Endothelial cell of umbilical vein (primary cell): ENCODE measurements around the gene CTBS. TPM values are rescaled to one million over a fixed set of nuclear protein-coding genes. Genes with fewer than 3 reads are reported as not detected.
A peak's percentile ranks its signal among the peaks of the same experiment; 100 is the strongest.

Experiments used
- BruUV-seq: library from RNA; stranded (reverse); fragments of 400-500 nt; replicated peaks from 2 replicates; lab custom pipeline; 2021; lab: Mats Ljungman, UMichigan
- CTCF ChIA-PET: fragments of 300-600, 350-600 bp; sonication (Branson Sonifier 250); formaldehyde crosslinking; loops from one replicate; lab custom pipeline; 2021; ENCODE audit warnings: antibody characterized with exemption, inconsistent platforms; lab: Charles Lee
- POLR2A ChIA-PET: fragments of 300-600, 350-600 bp; sonication (Branson Sonifier 250); formaldehyde crosslinking; loops from one replicate; lab custom pipeline; 2021; ENCODE audit warnings: antibody characterized with exemption, inconsistent platforms; lab: Charles Lee
- DNase-seq: peaks from one replicate; pipeline ENCODE4 v3.0.0-alpha.2; 2011; ENCODE audit warnings: low read depth, low spot score
- FAIRE-seq: peaks from 2 replicates; lab custom pipeline; 2011; peaks lifted over from hg19 to GRCh38; lab: Jason Lieb, UNC
- H2AFZ ChIP-seq: 2 replicates; pipeline ENCODE4 v1.6.0; 2012; ENCODE audit warnings: low read depth, low read length, control low read depth, inconsistent platforms
- H3K27ac ChIP-seq: 2 replicates; pipeline ENCODE4 v1.5.1; 2011; ENCODE audit warnings: low read depth, mild to moderate bottlenecking, control low read depth, low read length, moderate library complexity; ENCODE audit not compliant: insufficient read depth
- H3K27me3 ChIP-seq, 2 experiments: 2 replicates each; pipeline versions ENCODE4 v1.6.0 to v1.6.1; 2011; ENCODE audit warnings: low read length in 2 of 2, mixed read lengths in 1 of 2; ENCODE audit not compliant: control insufficient read depth in 2 of 2, insufficient read depth in 2 of 2
- H3K36me3 ChIP-seq, 2 experiments: 2 replicates in 1 of 2; 3 replicates in 1 of 2; pipeline ENCODE4 v1.5.1; 2011; ENCODE audit warnings: low read length in 2 of 2, mild to moderate bottlenecking in 1 of 2, moderate library complexity in 1 of 2; ENCODE audit not compliant: control insufficient read depth in 2 of 2, insufficient read depth in 2 of 2; ENCODE audit errors: extremely low read depth in 1 of 2
- H3K4me1 ChIP-seq: 3 replicates; pipeline ENCODE4 v1.5.1; 2011; ENCODE audit warnings: mild to moderate bottlenecking, low read length; ENCODE audit not compliant: control insufficient read depth, insufficient read depth; ENCODE audit errors: extremely low read depth
- H3K4me2 ChIP-seq: 2 replicates; pipeline ENCODE4 v1.6.1; 2011; ENCODE audit warnings: low read length, control low read depth, mixed read lengths; ENCODE audit not compliant: insufficient read depth
- H3K4me3 ChIP-seq, 3 experiments: fragments of 200-600 bp in 1 of 3; sonication (generic), shearing (Covaris generic) in 1 of 3; replicated peaks in 1 of 3; 2 replicates each; pipeline ENCODE4 v1.5.1; 2011 to 2016; ENCODE audit warnings: control low read depth in 3 of 3, low read length in 3 of 3, mild to moderate bottlenecking in 2 of 3, inconsistent platforms in 1 of 3, low read depth in 1 of 3, moderate library complexity in 1 of 3; ENCODE audit not compliant: insufficient read depth in 1 of 3
- H3K79me2 ChIP-seq: 2 replicates; pipeline ENCODE4 v1.6.0; 2012; ENCODE audit warnings: low read length, inconsistent platforms; ENCODE audit not compliant: control insufficient read depth, insufficient read depth
- H3K9ac ChIP-seq: replicated peaks from 2 replicates; pipeline ENCODE3; 2011; ENCODE audit warnings: low read length, control low read depth; ENCODE audit not compliant: insufficient read depth; ENCODE audit errors: extremely low read depth
- H3K9me1 ChIP-seq: replicated peaks from 3 replicates; pipeline ENCODE4 v1.6.0; 2011; ENCODE audit warnings: mild to moderate bottlenecking, low read length; ENCODE audit not compliant: control insufficient read depth, insufficient read depth; ENCODE audit errors: extremely low read depth
- H3K9me3 ChIP-seq: replicated peaks from 2 replicates; pipeline ENCODE4 v1.5.1; 2012; ENCODE audit warnings: low read length, inconsistent platforms; ENCODE audit not compliant: control insufficient read depth, insufficient read depth
- H4K20me1 ChIP-seq: replicated peaks from 2 replicates; pipeline ENCODE3; 2011; ENCODE audit warnings: mild to moderate bottlenecking, low read length; ENCODE audit not compliant: control insufficient read depth, insufficient read depth; ENCODE audit errors: extremely low read depth
- EZH2 ChIP-seq: IDR thresholded peaks from 2 replicates; pipeline ENCODE4 v1.6.1; 2012; ENCODE audit warnings: borderline replicate concordance, low read depth, mild to moderate bottlenecking, moderate library complexity, low read length, inconsistent platforms; ENCODE audit not compliant: severe bottlenecking
- FOS ChIP-seq: IDR thresholded peaks from 2 replicates; pipeline ENCODE4 v1.6.1; 2011; ENCODE audit warnings: mild to moderate bottlenecking, low read length, moderate library complexity, borderline replicate concordance; ENCODE audit not compliant: insufficient read depth
- GATA2 ChIP-seq: IDR thresholded peaks from 2 replicates; pipeline ENCODE4 v1.7.0; 2011; ENCODE audit warnings: low read depth, mild to moderate bottlenecking, moderate library complexity, mixed read lengths, low read length; ENCODE audit not compliant: insufficient read length, insufficient read depth
- JUN ChIP-seq: IDR thresholded peaks from 2 replicates; pipeline ENCODE4 v1.6.1; 2011; ENCODE audit warnings: borderline replicate concordance, low read depth; ENCODE audit not compliant: insufficient read length, insufficient read depth
- MYC ChIP-seq: IDR thresholded peaks from one replicate; pipeline ENCODE4 v1.6.1; 2011; ENCODE audit warnings: mild to moderate bottlenecking, low read depth, low read length
- POLR2A ChIP-seq: IDR thresholded peaks from 2 replicates; pipeline ENCODE4 v1.6.1; 2012; ENCODE audit warnings: low read depth, mild to moderate bottlenecking, control low read depth, low read length
- POLR2AphosphoS5 ChIP-seq: IDR thresholded peaks from 2 replicates; pipeline ENCODE4 v1.6.1; 2012; ENCODE audit warnings: low read depth, mild to moderate bottlenecking, control low read depth, low read length, moderate library complexity; ENCODE audit not compliant: insufficient read depth
- dilution Hi-C: fragments of 300-500 bp; cut with MboI; formaldehyde crosslinking; loops from one replicate; pipeline ENCODE4 v1.15.0; 2019; ENCODE audit warnings: low sequenced_read_pairs; ENCODE audit not compliant: extremely low pct_ligation_motif_present
- intact Hi-C: fragments of 100-400 bp; cut with micrococcal nuclease; formaldehyde crosslinking; loops from one replicate; pipeline ENCODE4 v1.10.0; 2022
- polyA plus RNA-seq, 4 experiments: library from polyadenylated mRNA; depleted of rRNA in 3 of 4; stranded (reverse) in 3 of 4; unstranded in 1 of 4; fragments of >200 nt; gene quantifications; 2 replicates each; pipeline versions ENCODE4 v1.2.1 to v1.2.3, GENCODE V29; 2011 to 2012; ENCODE audit warnings: missing spikeins in 1 of 4
- total RNA-seq: library from RNA; stranded (reverse); gene quantifications from 2 replicates; pipeline ENCODE4 v1.2.3, GENCODE V29; 2021
- TF ChIP-seq, protein P1 (sequence below), 2 donors: IDR thresholded peaks; 1 replicate in 1 of 2; 2 replicates in 1 of 2; pipeline ENCODE4 v1.5.1; 2011; ENCODE audit warnings: low read length in 2 of 2, mild to moderate bottlenecking in 2 of 2, moderate library complexity in 2 of 2, control low read depth in 1 of 2, inconsistent platforms in 1 of 2, low read depth in 1 of 2; ENCODE audit not compliant: insufficient read depth in 1 of 2; ENCODE audit errors: extremely low read depth in 1 of 2
- TF ChIP-seq, protein P2 (sequence below): IDR thresholded peaks from 2 replicates; pipeline ENCODE4 v1.6.1; 2011; ENCODE audit not compliant: insufficient read depth, insufficient read length

The CTBS gene
- total and polyA plus RNA-seq, 2 donors (not counting 3 experiments of a cell fraction or from before 2014, with no cell fraction given), result 11.4 to 14.3 TPM

DNA sequence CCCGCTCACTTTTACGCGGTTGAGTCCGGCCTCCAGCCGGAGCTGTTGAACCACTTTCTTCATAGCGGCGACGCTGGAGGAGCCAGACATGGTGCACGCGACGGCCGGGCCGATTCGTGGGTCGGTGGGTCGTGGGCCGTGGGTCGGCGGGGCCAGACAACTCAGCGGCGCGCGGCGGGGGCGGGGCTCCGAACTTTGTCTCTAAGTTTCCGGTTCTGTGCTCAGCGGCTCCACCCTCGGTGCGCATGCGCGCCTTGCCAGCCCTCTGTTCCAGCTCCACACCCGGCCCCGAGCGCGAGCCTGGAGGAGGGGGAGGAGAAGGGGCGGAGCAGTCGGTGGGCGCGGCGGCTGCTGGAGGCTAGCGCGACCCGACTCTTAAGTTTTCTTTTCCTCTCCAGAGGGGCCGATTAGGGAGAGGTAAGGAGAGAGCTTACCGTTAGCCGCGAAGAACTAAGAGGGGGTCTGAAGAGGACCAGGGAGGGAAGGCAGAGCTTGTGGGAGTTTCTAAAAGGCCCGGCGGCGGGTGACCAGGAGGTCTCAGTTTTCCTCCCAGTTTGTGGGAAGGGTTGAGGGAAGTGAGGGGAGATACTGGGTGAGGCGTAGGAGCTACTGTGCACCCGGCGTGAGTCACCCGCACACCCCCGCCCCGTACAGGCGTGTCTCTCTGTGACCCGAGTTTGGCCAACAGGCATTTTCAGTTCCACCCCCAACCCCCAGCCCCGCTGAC lies 68.1 kb downstream of the CTBS start, which contains the start of the genes GNG5 and SPATA1:
Gene GNG5, minus strand, starts transcription at position 580 of the 727 bp plus-strand sequence. Its CDS starts 490 bp downstream, at position 90.
Gene SPATA1, plus strand, starts transcription at position 385 of the 727 bp plus-strand sequence. CDS start 9,974 bp downstream, outside the sequence.
- H3K27me3 ChIP-seq, result no peaks in the 10 kb centered on the region
- BruUV-seq, result no TSS peak
- peak within 1 kb of the TSS; percentile 55 to 89 (median 73) for H3K4me3 ChIP-seq
- H3K36me3 ChIP-seq, result no peaks in the 10 kb centered on the region
- FAIRE-seq (peak; percentile 46), DNase-seq (peak; percentile 97)
- peak within 1 kb of the TSS; percentile 83 for H2AFZ ChIP-seq
- H3K9me1 ChIP-seq, result no peaks in the 10 kb centered on the region
- H3K4me1 ChIP-seq, result peaks cover 25% of the 10 kb centered on the region
- dilution Hi-C loops, result no loop called here
- ChIA-PET CTCF (interaction anchor here (0.7 to 4.4 kb wide), 12 partner anchors 64 to 365 kb away, joined by 3 to 37 read pairs (median 5); partner anchors contain the start of gene CTBS), POLR2A (interaction anchor here (0.5 to 2.2 kb wide), 9 partner anchors 27 to 1202 kb away, joined by 3 to 30 read pairs (median 5); partner anchors contain the start of genes BCL10, CTBS, PRKACB and ZNHIT6)
- H3K9ac ChIP-seq, result peak within 1 kb of the TSS; percentile 93
- TF ChIP-seq MYC, result peak; percentile 42
- peak; percentile 81 for TF ChIP-seq POLR2A
- peak; percentile 48 for TF ChIP-seq JUN
- TF ChIP-seq EZH2, result no peak
- TF ChIP-seq POLR2AphosphoS5, result peak; percentile 90
- TF ChIP-seq GATA2, result no peak
- TF ChIP-seq, protein P1, sequence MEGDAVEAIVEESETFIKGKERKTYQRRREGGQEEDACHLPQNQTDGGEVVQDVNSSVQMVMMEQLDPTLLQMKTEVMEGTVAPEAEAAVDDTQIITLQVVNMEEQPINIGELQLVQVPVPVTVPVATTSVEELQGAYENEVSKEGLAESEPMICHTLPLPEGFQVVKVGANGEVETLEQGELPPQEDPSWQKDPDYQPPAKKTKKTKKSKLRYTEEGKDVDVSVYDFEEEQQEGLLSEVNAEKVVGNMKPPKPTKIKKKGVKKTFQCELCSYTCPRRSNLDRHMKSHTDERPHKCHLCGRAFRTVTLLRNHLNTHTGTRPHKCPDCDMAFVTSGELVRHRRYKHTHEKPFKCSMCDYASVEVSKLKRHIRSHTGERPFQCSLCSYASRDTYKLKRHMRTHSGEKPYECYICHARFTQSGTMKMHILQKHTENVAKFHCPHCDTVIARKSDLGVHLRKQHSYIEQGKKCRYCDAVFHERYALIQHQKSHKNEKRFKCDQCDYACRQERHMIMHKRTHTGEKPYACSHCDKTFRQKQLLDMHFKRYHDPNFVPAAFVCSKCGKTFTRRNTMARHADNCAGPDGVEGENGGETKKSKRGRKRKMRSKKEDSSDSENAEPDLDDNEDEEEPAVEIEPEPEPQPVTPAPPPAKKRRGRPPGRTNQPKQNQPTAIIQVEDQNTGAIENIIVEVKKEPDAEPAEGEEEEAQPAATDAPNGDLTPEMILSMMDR (IDR thresholded peaks at IDR 0.05; ENCODE audit: extremely low read depth in 1 of 2, insufficient read depth in 1 of 2, low read depth in 1 of 2, low read length in 2 of 2), result no peak
- peak; percentile 83 for TF ChIP-seq FOS
- TF ChIP-seq, protein P2, sequence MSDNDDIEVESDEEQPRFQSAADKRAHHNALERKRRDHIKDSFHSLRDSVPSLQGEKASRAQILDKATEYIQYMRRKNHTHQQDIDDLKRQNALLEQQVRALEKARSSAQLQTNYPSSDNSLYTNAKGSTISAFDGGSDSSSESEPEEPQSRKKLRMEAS, result no peak
- intact Hi-C loops, result loop anchor here (1.0 to 10.0 kb wide), 9 partner anchors 27 to 769 kb away; partner anchors contain the start of genes BCL10, PRKACB and RPF1
- H4K20me1 ChIP-seq, result peaks cover 3% of the 10 kb centered on the region
- H3K4me2 ChIP-seq, result peak within 1 kb of the TSS; percentile 100
- peaks cover 46% of the 10 kb centered on the region for H3K79me2 ChIP-seq
- peak within 1 kb of the TSS; percentile 91 for H3K27ac ChIP-seq
- H3K9me3 ChIP-seq, result no peaks in the 10 kb centered on the region
